Activated naive CD8-positive, alpha-beta T cell (primary cell): Measurements from ENCODE around the gene ZFP36.
"Not testable (repeated sequence)": the region's sequence is repeated elsewhere in the genome, so short reads cannot be mapped to it uniquely, and the experiment has no call there.

Source experiments
- H3K27ac Mint-ChIP-seq: one replicate; pipeline ENCODE4 v1.8.0; 2021; ENCODE audit warnings: mixed read lengths
- H3K27me3 Mint-ChIP-seq: one replicate; pipeline ENCODE4 v1.8.0; 2021; ENCODE audit warnings: mixed read lengths
- H3K36me3 Mint-ChIP-seq: one replicate; pipeline ENCODE4 v1.8.0; 2021; ENCODE audit warnings: mixed read lengths
- H3K4me1 Mint-ChIP-seq: one replicate; pipeline ENCODE4 v1.8.0; 2021; ENCODE audit warnings: low read depth, mixed read lengths
- H3K4me3 Mint-ChIP-seq: one replicate; pipeline ENCODE4 v1.8.0; 2021; ENCODE audit warnings: mild to moderate bottlenecking, mixed read lengths
- H3K9me3 Mint-ChIP-seq: one replicate; pipeline ENCODE4 v1.8.0; 2021; ENCODE audit warnings: low read depth, mixed read lengths

ZFP36 gene

DNA sequence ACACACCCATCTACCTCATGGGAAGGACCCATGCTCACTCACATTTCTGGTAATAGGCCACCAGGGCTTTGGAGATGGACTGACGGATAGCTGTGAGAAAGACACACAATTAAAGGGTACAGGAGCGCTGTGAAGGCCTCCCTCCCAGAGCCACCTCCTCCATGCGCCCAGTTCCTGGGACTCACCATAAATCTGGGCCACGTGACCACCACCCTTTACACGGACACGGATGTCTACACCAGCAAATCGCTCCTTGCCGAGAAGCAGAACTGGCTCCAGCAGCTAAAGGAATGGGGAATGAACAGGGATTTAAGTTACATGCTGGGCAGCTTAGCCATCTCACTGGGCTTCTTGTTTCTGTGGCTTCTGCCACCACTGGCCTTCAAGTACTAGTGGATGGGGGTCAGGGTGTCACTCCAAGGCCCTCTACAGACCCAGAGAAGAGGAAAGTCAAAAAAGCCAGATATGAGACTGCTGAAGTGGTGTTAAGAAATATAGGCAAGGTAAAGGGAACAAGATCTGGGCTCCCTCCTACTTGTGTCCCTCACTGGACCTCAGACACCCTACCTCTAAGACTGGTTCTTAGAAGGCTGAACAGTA is 26.9 kb downstream of the ZFP36 start:
- no peaks in the 10 kb centered on the region for H3K27me3 Mint-ChIP-seq
- H3K4me3 Mint-ChIP-seq, result peak overlapping the region; percentile 100
- H3K36me3 Mint-ChIP-seq, result peaks cover 11% of the 10 kb centered on the region
- H3K4me1 Mint-ChIP-seq, result peaks cover 42% of the 10 kb centered on the region
- H3K9me3 Mint-ChIP-seq, result no peaks in the 10 kb centered on the region
- peak overlapping the region; percentile 100 for H3K27ac Mint-ChIP-seq

DNA sequence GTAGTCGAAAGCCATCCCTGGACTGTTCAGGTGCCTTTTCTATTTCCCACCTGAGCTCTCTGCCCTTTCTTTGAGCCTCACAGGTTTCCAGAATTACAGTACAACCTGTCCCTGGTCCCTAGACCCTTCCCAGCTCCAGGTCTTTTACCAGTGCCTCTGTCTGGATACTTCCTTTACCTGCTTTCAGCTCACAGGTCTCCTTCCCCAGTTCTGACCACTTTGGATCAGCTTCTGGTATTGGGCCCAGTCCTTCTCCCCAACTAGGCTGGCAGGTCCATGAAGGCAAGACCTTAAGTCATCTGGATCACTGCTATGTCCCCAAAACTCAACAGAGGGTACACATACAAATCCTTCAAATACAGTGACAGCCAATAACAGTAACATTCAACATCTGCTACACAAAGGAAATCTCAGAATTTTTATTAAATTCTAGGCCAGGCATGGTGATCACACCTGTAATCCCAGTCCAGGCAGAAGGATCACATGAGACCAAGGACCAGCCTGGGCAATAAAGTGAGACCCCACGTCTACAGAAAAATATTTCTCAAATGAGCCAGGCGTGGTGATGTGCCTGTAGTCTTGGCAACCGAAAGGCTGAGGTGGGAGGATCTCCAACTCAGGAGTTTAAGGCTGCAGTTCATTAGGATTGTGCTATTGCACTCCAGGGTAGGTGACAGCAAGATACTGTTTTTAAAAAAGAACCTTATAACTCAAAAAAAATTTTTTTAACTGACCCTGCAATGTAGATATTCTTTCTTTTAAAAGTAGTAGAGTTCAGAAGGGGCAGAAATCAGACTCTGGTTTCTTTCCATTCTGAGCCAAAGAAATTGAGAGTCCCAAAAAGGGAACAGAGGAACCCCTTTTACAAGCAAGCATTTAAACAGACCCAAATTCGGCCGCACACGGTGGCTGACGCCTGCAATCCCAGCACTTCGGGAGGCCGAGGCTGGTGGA is 27.8 kb downstream of the ZFP36 start:
- Mint-ChIP-seq H3K36me3 (peaks cover 11% of the 10 kb centered on the region), H3K9me3 (no peaks in the 10 kb centered on the region), H3K4me3 (peak overlapping the region; percentile 100), H3K27ac (peak overlapping the region; percentile 100), H3K27me3 (no peaks in the 10 kb centered on the region), H3K4me1 (peaks cover 42% of the 10 kb centered on the region)

DNA sequence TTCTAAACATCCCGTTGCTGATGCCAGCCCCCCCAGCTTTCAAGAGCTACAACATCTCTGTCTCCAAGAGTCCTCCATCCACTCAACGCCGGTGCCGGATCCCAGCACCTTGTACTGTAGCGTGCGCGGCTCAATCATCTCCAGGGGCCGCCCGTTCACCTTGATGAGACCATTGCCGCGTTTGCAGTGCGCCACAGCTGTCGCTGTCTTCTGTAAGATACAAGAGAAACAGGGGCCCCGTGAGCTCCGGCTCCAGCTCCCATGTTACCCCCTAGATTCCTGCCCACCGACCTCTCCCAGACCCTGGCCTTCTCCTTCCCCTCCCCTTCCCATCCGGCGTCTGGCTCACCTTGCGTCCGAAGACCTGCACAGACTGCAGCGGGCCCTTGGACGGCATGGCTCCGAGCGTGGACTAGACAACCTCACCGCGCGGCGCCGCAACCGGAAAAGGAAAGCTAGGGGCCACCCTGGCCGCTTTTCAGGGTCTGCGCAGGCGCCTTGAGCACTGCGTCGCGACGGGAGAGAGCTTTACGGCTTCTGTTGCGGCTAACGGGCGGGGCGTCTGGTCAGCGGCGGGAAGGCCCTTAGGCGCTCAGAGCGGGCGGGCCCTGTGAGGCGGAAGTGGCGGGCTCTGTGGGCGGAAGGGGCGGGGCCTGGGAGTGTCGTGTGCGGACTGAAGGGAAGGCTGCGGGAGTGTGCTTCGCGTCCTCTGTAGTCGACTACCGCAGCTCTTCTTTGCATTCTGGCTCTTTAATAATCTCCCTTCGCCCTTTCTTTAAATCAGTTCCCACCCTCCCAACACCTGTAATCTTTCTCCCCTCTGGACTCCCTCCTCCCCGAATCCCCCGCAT is 29.1 kb downstream of the ZFP36 start, which contains the start of gene RPS16:
RPS16 (minus strand) TSS at position 451 of the 851 bp plus-strand sequence; CDS start at position 397, 54 bp downstream.
- peaks cover 43% of the 10 kb centered on the region for H3K4me1 Mint-ChIP-seq
- H3K27ac Mint-ChIP-seq, result peak within 1 kb of the TSS; percentile 100
- no peaks in the 10 kb centered on the region for H3K9me3 Mint-ChIP-seq
- peak within 1 kb of the TSS; percentile 100 for H3K4me3 Mint-ChIP-seq
- peaks cover 11% of the 10 kb centered on the region for H3K36me3 Mint-ChIP-seq
- H3K27me3 Mint-ChIP-seq, result no peaks in the 10 kb centered on the region

DNA sequence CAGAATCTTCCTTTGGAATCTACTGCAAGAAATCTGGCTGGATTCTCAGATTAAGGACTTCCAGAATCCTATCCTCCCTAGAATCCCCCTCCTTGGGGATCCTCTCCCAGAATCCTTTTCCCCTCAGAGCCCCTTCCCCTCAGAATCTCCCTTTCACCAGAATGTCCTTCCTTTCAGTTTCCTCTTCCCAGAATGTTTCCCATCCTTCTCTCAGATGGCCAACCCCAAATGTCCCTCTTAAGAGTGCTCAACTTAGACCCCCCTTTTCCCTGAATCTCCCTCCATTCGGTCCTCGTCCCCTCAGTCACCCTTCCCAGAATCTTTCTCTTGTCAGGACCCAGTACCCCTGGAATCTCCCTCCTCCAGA is 29.7 kb downstream of the ZFP36 start:
- Mint-ChIP-seq H3K27ac (peak overlapping the region; percentile 100), H3K4me1 (peaks cover 37% of the 10 kb centered on the region), H3K9me3 (no peaks in the 10 kb centered on the region), H3K4me3 (peak overlapping the region; percentile 100), H3K36me3 (peaks cover 11% of the 10 kb centered on the region), H3K27me3 (no peaks in the 10 kb centered on the region)

DNA sequence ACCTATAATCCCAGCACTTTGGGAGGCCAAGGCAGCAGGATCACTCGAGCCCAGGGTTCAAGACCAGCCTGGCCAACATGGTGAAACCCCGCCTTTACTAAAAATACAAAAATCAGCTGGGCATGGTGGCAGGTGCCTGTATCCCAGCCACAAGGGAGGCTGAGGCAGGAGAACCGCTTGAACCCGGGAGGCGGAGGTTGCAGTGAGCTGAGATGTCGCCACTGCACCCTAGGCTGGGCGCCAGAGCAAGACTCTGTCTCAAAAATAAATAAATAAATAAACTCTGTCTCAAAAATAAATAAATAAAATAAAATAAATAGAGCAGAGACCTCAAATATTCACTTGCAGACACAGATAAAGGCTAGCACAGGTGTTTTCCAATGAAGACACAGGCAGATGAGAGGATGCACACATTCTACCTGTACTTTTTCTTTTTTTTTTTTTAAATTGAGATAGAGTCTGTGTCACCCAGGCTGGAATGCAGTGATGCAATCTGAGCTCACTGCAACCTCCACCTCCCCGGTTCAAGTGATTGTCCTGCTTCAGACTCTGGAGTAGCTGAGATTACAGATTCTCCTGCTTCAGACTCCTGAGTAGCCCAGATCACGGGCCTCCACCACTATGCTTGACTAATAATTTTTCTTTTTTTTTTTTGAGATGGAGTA is 31.8 kb downstream of the ZFP36 start:
- H3K36me3 Mint-ChIP-seq, result peaks cover 11% of the 10 kb centered on the region
- no peak overlapping the region for H3K27ac Mint-ChIP-seq
- no peak overlapping the region for H3K4me3 Mint-ChIP-seq
- peaks cover 28% of the 10 kb centered on the region for H3K4me1 Mint-ChIP-seq
- no peaks in the 10 kb centered on the region for H3K27me3 Mint-ChIP-seq
- no peaks in the 10 kb centered on the region for H3K9me3 Mint-ChIP-seq

DNA sequence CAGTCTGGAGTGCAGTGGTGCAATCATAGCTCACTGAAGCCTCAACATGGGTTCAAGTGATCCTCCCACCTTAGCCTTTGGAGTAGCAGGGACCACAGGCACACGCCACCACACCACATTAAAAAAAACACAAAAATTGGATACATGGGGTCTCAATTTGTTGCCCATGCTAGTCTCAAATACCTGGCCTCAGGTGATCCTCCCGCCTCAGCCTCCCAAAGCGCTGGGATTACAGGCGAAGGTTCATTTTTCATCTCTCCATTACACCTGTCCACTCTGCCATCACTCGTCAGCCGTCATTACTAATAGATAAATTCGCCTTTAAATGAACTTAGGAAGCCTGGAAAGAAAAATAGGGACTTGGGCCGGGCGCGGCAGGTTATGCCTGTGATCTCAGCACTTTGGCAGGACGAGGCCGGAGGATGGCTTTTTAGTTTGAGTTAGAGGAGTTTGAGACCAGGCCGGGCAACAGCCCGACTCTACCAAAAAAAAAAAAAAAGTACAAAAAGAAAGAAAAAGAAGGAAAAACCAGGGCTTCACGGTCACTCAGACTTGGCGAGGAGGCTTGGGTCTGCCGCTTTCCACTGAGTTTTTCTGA is 38.0 kb downstream of the ZFP36 start:
- Mint-ChIP-seq H3K4me1 (peaks cover 48% of the 10 kb centered on the region), H3K9me3 (no peaks in the 10 kb centered on the region), H3K4me3 (peak overlapping the region; percentile 97), H3K27ac (peak overlapping the region; percentile 99), H3K27me3 (no peaks in the 10 kb centered on the region), H3K36me3 (peaks cover 10% of the 10 kb centered on the region)

DNA sequence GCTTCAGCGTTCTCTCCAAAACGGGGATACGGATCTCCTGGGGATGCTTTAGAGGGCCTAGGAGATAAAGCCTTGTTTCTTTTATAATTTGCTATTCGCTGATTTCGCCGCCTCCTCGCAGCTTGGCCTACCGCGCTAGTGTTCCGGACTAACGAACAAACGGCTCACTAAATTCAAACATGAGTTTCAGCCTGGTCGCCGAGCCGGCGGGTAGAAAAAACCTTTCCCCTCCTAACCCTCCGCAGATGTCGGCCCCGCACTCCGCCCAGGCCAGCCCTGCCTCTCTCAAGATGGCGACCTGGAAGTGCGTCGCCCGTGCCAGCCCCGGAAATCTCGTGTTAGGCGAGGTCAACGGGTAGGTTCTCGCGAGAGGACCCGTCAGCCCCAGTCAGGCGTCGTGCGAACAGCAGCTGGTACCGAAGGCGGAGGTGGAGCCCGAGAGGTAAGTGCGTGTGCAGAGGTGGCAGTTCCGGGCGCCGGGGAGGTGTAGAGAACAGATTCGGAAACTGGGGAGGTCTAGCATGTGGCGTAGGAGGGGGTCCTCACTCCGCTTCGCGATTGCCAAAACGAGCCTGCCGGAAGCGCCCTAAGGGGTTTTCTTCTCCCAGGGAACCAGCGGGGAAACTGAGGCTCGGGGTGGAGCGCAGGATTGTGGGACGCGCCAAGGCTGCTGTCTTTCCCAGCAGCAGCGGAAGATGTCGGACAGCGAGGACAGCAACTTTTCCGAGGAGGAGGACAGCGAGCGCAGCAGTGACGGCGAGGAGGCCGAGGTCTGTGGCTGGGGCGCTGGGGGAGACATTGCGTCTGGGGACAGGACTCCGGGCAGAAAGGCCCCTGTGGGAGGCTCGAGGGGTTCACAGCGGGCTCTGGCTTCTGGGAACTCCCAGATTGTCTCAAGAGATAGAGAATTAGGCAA is 38.8 kb downstream of the ZFP36 start, which contains the start of gene SUPT5H:
SUPT5H (plus strand) TSS at position 387 of the 916 bp plus-strand sequence; CDS start at position 696, 309 bp downstream.
- peaks cover 48% of the 10 kb centered on the region for H3K4me1 Mint-ChIP-seq
- H3K27ac Mint-ChIP-seq, result peak within 1 kb of the TSS; percentile 99
- peak within 1 kb of the TSS; percentile 97 for H3K4me3 Mint-ChIP-seq
- no peaks in the 10 kb centered on the region for H3K27me3 Mint-ChIP-seq
- H3K9me3 Mint-ChIP-seq, result no peaks in the 10 kb centered on the region
- peaks cover 10% of the 10 kb centered on the region for H3K36me3 Mint-ChIP-seq

DNA sequence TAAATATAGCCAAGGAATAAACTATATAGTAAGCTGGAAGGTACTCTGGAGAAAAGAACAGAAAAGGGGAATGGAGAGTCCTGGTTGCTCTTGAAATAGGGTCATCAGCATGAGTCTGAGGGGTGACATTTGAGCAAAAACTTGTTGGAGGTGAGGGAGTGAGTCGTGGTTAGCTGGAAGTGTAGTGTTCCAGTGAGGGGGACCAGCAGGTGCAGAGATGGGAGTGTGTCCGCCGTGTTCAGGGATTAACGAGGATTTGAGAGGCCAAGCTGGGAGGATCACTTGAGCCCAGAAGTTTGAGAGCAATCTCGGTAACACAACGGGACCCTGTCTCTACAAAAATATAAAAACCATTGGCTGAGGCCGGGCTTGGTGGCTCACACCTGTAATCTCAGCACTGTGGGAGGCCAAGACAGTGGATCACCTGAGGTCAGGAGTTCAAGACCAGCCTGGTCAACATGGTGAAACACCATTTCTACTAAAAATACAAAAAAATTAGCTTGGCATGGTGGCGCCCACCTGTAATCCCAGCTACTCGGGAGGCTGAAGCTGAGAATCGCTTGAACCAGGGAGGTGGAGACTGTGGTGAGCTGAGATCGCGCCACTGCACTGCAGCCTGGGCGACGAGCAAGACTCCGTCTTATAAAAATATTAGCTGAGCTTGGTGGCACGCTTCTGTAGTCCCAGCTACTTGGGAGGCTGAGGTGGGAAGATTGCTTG is 39.9 kb downstream of the ZFP36 start:
- Mint-ChIP-seq H3K4me1 (peaks cover 55% of the 10 kb centered on the region), H3K36me3 (peaks cover 10% of the 10 kb centered on the region), H3K9me3 (no peaks in the 10 kb centered on the region), H3K27ac (peak overlapping the region; percentile 99), H3K4me3 (peak overlapping the region; percentile 97), H3K27me3 (no peaks in the 10 kb centered on the region)

DNA sequence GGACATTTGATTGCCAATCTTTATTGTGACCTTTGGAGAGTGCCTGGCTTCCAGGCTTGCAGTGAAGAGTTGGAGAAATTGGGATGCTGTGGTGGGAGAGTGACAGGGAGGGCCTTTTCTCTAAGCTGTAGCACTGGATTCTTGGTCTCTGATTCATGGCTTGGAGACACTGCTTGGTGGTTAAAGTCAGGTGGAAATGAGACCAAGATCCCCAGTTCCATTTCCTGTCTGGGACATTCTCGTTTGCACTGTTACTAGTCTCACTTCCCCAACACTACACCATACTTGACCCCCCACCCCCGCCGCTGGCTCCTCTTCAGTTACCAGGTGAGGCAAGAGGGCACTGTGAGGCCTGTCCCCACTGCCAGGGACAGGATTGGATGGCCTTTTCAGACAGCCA is 41.6 kb downstream of the ZFP36 start:
- Mint-ChIP-seq H3K9me3 (no peaks in the 10 kb centered on the region), H3K27ac (peak overlapping the region; percentile 99), H3K36me3 (peaks cover 14% of the 10 kb centered on the region), H3K4me3 (peak overlapping the region; percentile 97), H3K4me1 (peaks cover 70% of the 10 kb centered on the region), H3K27me3 (no peaks in the 10 kb centered on the region)

DNA sequence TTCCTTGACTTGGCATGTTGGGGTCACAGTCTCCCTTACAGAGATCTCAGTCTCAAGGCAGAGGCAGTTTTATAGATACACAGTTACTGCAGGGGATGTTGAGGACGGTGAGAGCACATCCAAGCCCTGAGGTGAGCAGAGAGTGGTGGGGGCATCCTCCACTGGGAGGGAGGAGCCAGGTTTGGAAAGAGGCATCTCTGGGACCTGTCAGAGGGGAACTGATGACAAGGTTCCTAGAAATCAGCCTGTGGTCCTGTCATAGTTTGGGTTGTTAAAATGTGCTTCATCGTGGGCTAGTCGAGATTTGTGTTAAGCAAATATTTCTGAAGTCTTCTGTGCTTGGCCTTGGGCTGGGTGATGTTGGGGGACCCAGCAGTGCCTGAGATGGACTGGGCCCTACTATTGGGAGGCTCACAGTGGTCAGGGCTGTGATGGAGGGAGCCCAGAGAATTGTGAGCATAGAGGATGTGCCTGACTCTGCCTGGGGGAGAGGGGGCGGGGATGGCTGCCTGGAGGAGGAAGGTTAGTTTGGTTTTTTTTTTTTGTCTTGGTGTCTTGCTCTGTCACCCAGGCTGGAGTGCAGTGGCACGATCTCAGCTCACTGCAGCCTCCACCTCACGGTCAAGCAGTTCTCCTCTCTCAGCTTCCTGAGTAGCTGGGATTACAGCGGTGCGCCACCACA is 42.6 kb downstream of the ZFP36 start:
- Mint-ChIP-seq H3K36me3 (peaks cover 14% of the 10 kb centered on the region), H3K4me3 (peak overlapping the region; percentile 97), H3K4me1 (peaks cover 70% of the 10 kb centered on the region), H3K9me3 (no peaks in the 10 kb centered on the region), H3K27ac (peak overlapping the region; percentile 99), H3K27me3 (no peaks in the 10 kb centered on the region)

DNA sequence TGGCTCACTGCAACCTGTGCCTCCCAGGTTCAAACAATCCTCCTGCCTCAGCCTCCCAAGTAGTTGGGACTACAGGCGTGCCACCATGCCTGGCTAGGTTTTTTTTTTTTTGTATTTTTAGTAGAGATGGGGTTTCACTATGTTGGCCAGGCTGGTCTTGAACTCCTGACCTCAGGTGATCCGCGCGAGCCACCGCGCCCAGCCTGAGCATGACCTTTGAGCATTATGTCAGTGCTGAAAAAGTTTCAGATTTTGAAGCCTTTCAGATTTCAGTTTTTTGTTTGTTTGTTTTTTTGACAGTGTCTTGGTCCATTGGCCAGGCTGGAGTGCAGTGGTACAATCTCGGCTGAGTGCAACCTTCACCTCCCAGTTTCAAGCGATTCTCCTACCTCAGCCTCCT is 44.6 kb downstream of the ZFP36 start:
- not testable (repeated sequence) for H3K36me3 Mint-ChIP-seq, H3K9me3 Mint-ChIP-seq, H3K27ac Mint-ChIP-seq, H3K27me3 Mint-ChIP-seq, H3K4me3 Mint-ChIP-seq
- peaks cover 62% of the 10 kb centered on the region for H3K4me1 Mint-ChIP-seq
